Parathyroid adenoma (tissue), 2 donors: ENCODE results near the gene SNRPB.

Source experiments
- H2AFZ ChIP-seq: fragments of 300-600 bp; sonication (generic); one replicate; pipeline ENCODE4 v1.7.0; 2017; ENCODE audit warnings: antibody characterized with exemption, mild to moderate bottlenecking
- H3K27ac ChIP-seq: fragments of 300-600 bp; sonication (generic); one replicate; pipeline ENCODE4 v1.7.0; 2017
- H3K27me3 ChIP-seq: fragments of 300-600 bp; sonication (generic); one replicate; pipeline ENCODE4 v1.7.0; 2017; ENCODE audit warnings: low read length; ENCODE audit not compliant: control insufficient read depth, insufficient read depth
- H3K36me3 ChIP-seq: fragments of 300-600 bp; sonication (generic); one replicate; pipeline ENCODE4 v1.7.0; 2017; ENCODE audit warnings: low read length; ENCODE audit not compliant: control insufficient read depth, insufficient read depth
- H3K4me1 ChIP-seq: fragments of 300-600 bp; sonication (generic); one replicate; pipeline ENCODE4 v1.7.0; 2017; ENCODE audit warnings: control low read depth
- H3K4me2 ChIP-seq: fragments of 300-600 bp; sonication (generic); one replicate; pipeline ENCODE4 v1.7.0; 2017; ENCODE audit warnings: low read length
- H3K4me3 ChIP-seq: fragments of 300-600 bp; sonication (generic); one replicate; pipeline ENCODE4 v1.7.0; 2017; ENCODE audit warnings: low read depth, low read length
- H3K79me2 ChIP-seq: fragments of 300-600 bp; sonication (generic); one replicate; pipeline ENCODE4 v1.7.0; 2017; ENCODE audit warnings: control low read depth
- H3K9ac ChIP-seq: fragments of 300-600 bp; sonication (generic); one replicate; pipeline ENCODE4 v1.7.0; 2017; ENCODE audit warnings: mild to moderate bottlenecking
- H3K9me3 ChIP-seq: fragments of 300-600 bp; sonication (generic); one replicate; pipeline ENCODE4 v1.7.0; 2017; ENCODE audit warnings: low read length; ENCODE audit not compliant: control insufficient read depth
- TF ChIP-seq, protein P1 (sequence below): fragments of 300-600 bp; sonication (generic); IDR thresholded peaks from one replicate; pipeline ENCODE4 v1.7.0; 2017; ENCODE audit warnings: antibody characterized with exemption, mild to moderate bottlenecking
- donor health status: primary hyperparathyroidism.

The SNRPB gene

DNA sequence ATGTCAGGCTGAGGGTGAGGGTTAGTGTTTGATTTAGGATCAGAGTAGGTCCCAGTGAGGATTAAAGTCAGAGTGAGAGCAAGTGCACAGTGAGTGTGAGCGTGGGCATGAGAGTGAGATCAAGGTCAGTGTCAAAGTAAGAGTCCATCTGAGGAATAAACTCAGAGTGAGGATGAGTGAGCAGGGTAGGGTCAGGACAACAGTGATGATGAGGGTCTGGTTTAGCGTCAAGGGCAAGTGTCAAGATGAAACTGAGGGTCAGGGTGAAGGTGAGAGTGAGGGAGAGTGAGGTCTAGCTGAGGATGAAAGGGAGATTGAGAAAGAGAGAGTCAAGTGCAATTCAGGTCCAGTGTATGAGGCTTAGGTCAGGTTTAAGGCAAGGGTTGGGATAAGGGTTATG is 45.8 kb upstream of the SNRPB start:
- H2AFZ ChIP-seq, result no peak overlapping the region
- H3K79me2 ChIP-seq, result no peaks in the 10 kb centered on the region
- no peaks in the 10 kb centered on the region for H3K9me3 ChIP-seq
- H3K27ac ChIP-seq, result no peak overlapping the region
- TF ChIP-seq, protein P1, sequence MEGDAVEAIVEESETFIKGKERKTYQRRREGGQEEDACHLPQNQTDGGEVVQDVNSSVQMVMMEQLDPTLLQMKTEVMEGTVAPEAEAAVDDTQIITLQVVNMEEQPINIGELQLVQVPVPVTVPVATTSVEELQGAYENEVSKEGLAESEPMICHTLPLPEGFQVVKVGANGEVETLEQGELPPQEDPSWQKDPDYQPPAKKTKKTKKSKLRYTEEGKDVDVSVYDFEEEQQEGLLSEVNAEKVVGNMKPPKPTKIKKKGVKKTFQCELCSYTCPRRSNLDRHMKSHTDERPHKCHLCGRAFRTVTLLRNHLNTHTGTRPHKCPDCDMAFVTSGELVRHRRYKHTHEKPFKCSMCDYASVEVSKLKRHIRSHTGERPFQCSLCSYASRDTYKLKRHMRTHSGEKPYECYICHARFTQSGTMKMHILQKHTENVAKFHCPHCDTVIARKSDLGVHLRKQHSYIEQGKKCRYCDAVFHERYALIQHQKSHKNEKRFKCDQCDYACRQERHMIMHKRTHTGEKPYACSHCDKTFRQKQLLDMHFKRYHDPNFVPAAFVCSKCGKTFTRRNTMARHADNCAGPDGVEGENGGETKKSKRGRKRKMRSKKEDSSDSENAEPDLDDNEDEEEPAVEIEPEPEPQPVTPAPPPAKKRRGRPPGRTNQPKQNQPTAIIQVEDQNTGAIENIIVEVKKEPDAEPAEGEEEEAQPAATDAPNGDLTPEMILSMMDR, result no peak
- no peaks in the 10 kb centered on the region for H3K36me3 ChIP-seq
- no peaks in the 10 kb centered on the region for H3K27me3 ChIP-seq
- no peaks in the 10 kb centered on the region for H3K4me1 ChIP-seq
- no peak overlapping the region for H3K4me3 ChIP-seq
- no peak overlapping the region for H3K4me2 ChIP-seq
- H3K9ac ChIP-seq, result no peak overlapping the region

DNA sequence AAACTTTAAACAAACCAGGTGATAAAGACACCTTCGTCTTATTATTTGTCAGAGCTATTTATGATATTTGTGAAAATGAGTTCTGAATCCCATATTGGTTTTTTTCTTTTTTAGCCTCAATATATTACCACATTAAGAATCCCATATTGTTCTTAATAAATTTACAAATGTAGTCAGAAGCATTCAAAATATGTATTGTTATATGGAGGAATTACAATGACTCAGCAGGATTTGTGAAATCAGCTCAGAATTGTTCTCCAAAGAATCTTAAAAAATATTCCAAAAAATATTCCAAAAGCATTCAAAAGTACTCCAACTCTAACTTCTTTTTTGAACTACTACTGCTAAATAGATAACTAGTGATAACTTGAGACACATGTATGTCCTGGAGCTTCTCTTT is 44.6 kb upstream of the SNRPB start:
- TF ChIP-seq, protein P1, result no peak
- no peak overlapping the region for H3K27ac ChIP-seq
- no peaks in the 10 kb centered on the region for H3K27me3 ChIP-seq
- H3K4me1 ChIP-seq, result no peaks in the 10 kb centered on the region
- H3K9me3 ChIP-seq, result no peaks in the 10 kb centered on the region
- H3K9ac ChIP-seq, result no peak overlapping the region
- H2AFZ ChIP-seq, result no peak overlapping the region
- no peaks in the 10 kb centered on the region for H3K36me3 ChIP-seq
- no peak overlapping the region for H3K4me2 ChIP-seq
- H3K4me3 ChIP-seq, result no peak overlapping the region
- H3K79me2 ChIP-seq, result no peaks in the 10 kb centered on the region

DNA sequence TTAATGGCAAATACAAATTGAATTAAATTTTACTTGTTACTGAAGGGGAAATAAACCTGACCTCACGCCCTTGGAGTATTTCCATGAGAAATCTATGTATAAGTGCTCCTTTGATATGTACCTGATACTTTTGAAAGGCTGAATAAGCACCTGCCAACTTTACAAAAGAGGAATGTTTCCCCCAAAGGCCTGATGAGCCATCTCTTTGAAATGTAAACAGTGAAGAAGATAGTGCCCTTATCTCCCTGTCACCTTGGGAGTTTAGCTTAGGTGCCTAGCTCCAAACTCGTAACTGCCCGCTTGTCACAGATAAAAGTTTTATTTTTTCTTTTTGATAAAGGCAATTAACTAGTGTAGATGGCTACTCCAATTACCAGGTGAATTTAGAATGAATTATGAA is 39.2 kb upstream of the SNRPB start:
- peak overlapping the region; percentile 79 for H3K4me2 ChIP-seq
- TF ChIP-seq, protein P1, result no peak
- no peak overlapping the region for H3K9ac ChIP-seq
- H2AFZ ChIP-seq, result peak overlapping the region; percentile 71
- no peaks in the 10 kb centered on the region for H3K36me3 ChIP-seq
- peaks cover 15% of the 10 kb centered on the region for H3K79me2 ChIP-seq
- no peaks in the 10 kb centered on the region for H3K27me3 ChIP-seq
- no peaks in the 10 kb centered on the region for H3K4me1 ChIP-seq
- no peak overlapping the region for H3K27ac ChIP-seq
- H3K4me3 ChIP-seq, result peak overlapping the region; percentile 71
- H3K9me3 ChIP-seq, result no peaks in the 10 kb centered on the region

DNA sequence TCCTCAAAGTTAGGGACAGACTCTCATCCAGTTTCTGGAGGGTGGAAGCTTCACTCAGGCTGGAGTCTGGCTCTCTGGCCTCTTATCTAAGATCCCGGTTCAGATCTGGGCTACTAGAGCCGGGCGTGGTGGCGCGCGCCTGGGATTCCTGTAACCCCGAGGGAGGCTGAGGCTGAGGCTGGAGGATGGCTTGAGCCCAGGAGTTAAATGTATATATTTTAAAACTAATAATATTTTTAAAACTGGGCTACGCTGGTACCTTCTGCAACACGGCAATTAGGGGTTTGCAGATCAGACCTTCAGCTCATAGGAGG is 38.8 kb upstream of the SNRPB start:
- peaks cover 15% of the 10 kb centered on the region for H3K79me2 ChIP-seq

More for the DNA sequence above, 38.8 kb upstream of the SNRPB start:
- peak overlapping the region; percentile 71 for H3K4me3 ChIP-seq
- peak overlapping the region; percentile 85 for H3K27ac ChIP-seq
- TF ChIP-seq, protein P1, result no peak
- no peaks in the 10 kb centered on the region for H3K36me3 ChIP-seq
- peak overlapping the region; percentile 71 for H2AFZ ChIP-seq
- no peaks in the 10 kb centered on the region for H3K27me3 ChIP-seq
- no peaks in the 10 kb centered on the region for H3K4me1 ChIP-seq
- no peak overlapping the region for H3K9ac ChIP-seq
- no peaks in the 10 kb centered on the region for H3K9me3 ChIP-seq
- peak overlapping the region; percentile 79 for H3K4me2 ChIP-seq
